HG02885 (cell line): Measurements from ENCODE around the gene AGRP.
A peak's percentile ranks its signal among the peaks of the same experiment; 100 is the strongest.

Experiments used
- ATAC-seq: cut with Tn5 transposase; IDR thresholded peaks from one replicate; pipeline ENCODE4 v1.9.1; 2021; ENCODE audit warnings: mild to moderate bottlenecking; ENCODE audit not compliant: unreplicated experiment, poor library complexity

Gene AGRP

GRCh38 chr16:67447508-67448076, 35.8 kb downstream of the AGRP start:
- peak; percentile 51 for ATAC-seq

- ATAC-seq, result no peak
Measured at GRCh38 chr16:67446968-67447507, 36.3 kb downstream of the AGRP start.

GRCh38 chr16:67445913-67446907, 37.1 kb downstream of the AGRP start:
- ATAC-seq, result no peak

- ATAC-seq, result no peak
Measured at GRCh38 chr16:67445441-67445912, 37.9 kb downstream of the AGRP start.

- ATAC-seq, result no peak
Measured at GRCh38 chr16:67445126-67445426, 38.3 kb downstream of the AGRP start.

GRCh38 chr16:67444259-67445125, 38.9 kb downstream of the AGRP start:
- ATAC-seq, result no peak

- ATAC-seq, result no peak
Measured at GRCh38 chr16:67443265-67443664, 40.1 kb downstream of the AGRP start.

GRCh38 chr16:67442581-67443255, 40.6 kb downstream of the AGRP start:
- ATAC-seq, result no peak

GRCh38 chr16:67441907-67442306, 41.4 kb downstream of the AGRP start:
- no peak for ATAC-seq

GRCh38 chr16:67441271-67441753, 42.0 kb downstream of the AGRP start:
- no peak for ATAC-seq

GRCh38 chr16:67438824-67439393, 44.4 kb downstream of the AGRP start:
- ATAC-seq, result no peak

- no peak for ATAC-seq
Measured at GRCh38 chr16:67438098-67438791, 45.1 kb downstream of the AGRP start.

- no peak for ATAC-seq
Measured at GRCh38 chr16:67437513-67437912, 45.8 kb downstream of the AGRP start.

- no peak for ATAC-seq
Measured at GRCh38 chr16:67436640-67437193, 46.6 kb downstream of the AGRP start.

GRCh38 chr16:67435758-67436164, 47.6 kb downstream of the AGRP start:
- ATAC-seq, result no peak

- ATAC-seq, result no peak
Measured at GRCh38 chr16:67433131-67433719, 50.1 kb downstream of the AGRP start.
